Measurements from ENCODE around the gene HPN. TPM values are rescaled to one million over a fixed set of nuclear protein-coding genes. Genes with fewer than 3 reads are reported as not detected.
A peak's percentile ranks its signal among the peaks of the same experiment; 100 is the strongest.

The HPN gene
- total and polyA plus RNA-seq, 2 of the 13 experiments (the other 11 are each of a cell fraction or from before 2014, with no cell fraction given): 46.7 to 261 TPM

DNA sequence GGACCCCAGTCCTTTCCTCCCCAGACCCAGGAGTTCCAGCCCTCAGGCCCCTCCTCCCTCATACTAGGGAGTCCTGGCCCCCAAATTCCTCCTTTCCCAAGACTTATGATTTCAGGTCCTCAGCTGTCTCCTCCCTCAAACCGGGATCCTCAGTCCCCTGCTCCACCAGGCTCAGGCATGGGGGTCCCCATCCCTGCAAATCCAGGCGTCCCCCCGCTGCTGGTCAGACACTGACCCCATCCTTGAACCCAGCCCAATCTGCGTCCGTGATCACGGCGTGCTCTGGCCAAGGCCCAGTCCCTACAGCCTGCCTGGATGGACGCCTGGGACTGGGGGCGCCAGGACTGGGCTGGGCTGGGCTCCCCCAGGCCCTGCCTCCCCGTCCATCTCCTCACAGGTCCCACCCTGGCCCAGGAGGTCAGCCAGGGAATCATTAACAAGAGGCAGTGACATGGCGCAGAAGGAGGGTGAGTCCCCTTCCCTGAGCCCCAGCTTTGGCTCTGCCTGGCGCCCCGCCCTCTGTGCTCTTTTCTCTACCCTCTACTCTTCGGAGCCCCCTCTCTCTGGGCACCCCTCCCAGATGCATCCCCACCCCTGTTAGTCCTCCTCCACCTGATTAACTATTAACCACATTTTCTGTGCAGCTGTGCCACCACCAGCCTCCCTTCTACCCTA lies 672 bp downstream of the HPN start (continued):
- TF ChIP-seq ZFAT (CRISPR knock-in tag; conservative IDR thresholded peaks at IDR 0.05) (0 out of 2 replicates have a peak, but pooled peaks have one; percentile 15), KDM6A (CRISPR knock-in tag; IDR thresholded peaks at IDR 0.05; ENCODE audit: low read depth) (no peak), BRD4 (CRISPR knock-in tag; IDR thresholded peaks at IDR 0.05) (peak; percentile 91), AGO1 (IDR thresholded peaks at IDR 0.05; ENCODE audit: low read depth, low read length, poor library complexity, severe bottlenecking) (peak; percentile 44), MTA3 (CRISPR knock-in tag; IDR thresholded peaks at IDR 0.05) (no peak), NR2F1 (CRISPR knock-in tag; IDR thresholded peaks at IDR 0.05) (peak in 1 of 2 experiments; percentile 27; a peak in 1 of 4 replicates), MEF2D (CRISPR knock-in tag; IDR thresholded peaks at IDR 0.05) (peak; percentile 18), CENPX (CRISPR knock-in tag; IDR thresholded peaks at IDR 0.05) (no peak), MEIS2 (CRISPR knock-in tag; IDR thresholded peaks at IDR 0.05) (peak; percentile 67; the same call in 1 of the 2 replicates), TEAD3 (CRISPR knock-in tag; optimal IDR thresholded peaks at IDR 0.05; ENCODE audit: borderline replicate concordance) (peak; percentile 29), HNRNPUL1 (IDR thresholded peaks at IDR 0.05; ENCODE audit: low read depth, low read length) (no peak), MED8 (CRISPR knock-in tag; IDR thresholded peaks at IDR 0.05; ENCODE audit: insufficient replicate concordance) (peak; percentile 12), HNF4A (CRISPR knock-in tag; IDR thresholded peaks at IDR 0.05) (peak; percentile 61), ZNF616 (CRISPR knock-in tag; IDR thresholded peaks at IDR 0.05; ENCODE audit: low read depth) (no peak), PLRG1 (conservative IDR thresholded peaks at IDR 0.05) (no peak), ZNF549 (CRISPR knock-in tag; IDR thresholded peaks at IDR 0.05) (no peak), PAWR (CRISPR knock-in tag; IDR thresholded peaks at IDR 0.05; ENCODE audit: borderline replicate concordance) (no peak), NKX3-1 (CRISPR knock-in tag; IDR thresholded peaks at IDR 0.05) (peak; percentile 52; the same call in 1 of the 2 replicates), ZNF83 (CRISPR knock-in tag; IDR thresholded peaks at IDR 0.05; ENCODE audit: borderline replicate concordance) (no peak), HOXA5 (CRISPR knock-in tag; IDR thresholded peaks at IDR 0.05) (no peak)
- TF ChIP-seq, protein P1, sequence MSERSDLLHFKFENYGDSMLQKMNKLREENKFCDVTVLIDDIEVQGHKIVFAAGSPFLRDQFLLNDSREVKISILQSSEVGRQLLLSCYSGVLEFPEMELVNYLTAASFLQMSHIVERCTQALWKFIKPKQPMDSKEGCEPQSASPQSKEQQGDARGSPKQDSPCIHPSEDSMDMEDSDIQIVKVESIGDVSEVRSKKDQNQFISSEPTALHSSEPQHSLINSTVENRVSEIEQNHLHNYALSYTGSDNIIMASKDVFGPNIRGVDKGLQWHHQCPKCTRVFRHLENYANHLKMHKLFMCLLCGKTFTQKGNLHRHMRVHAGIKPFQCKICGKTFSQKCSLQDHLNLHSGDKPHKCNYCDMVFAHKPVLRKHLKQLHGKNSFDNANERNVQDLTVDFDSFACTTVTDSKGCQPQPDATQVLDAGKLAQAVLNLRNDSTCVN (CRISPR knock-in tag; IDR thresholded peaks at IDR 0.05; ENCODE audit: borderline replicate concordance): peak; percentile 73
- TF ChIP-seq, protein P2, sequence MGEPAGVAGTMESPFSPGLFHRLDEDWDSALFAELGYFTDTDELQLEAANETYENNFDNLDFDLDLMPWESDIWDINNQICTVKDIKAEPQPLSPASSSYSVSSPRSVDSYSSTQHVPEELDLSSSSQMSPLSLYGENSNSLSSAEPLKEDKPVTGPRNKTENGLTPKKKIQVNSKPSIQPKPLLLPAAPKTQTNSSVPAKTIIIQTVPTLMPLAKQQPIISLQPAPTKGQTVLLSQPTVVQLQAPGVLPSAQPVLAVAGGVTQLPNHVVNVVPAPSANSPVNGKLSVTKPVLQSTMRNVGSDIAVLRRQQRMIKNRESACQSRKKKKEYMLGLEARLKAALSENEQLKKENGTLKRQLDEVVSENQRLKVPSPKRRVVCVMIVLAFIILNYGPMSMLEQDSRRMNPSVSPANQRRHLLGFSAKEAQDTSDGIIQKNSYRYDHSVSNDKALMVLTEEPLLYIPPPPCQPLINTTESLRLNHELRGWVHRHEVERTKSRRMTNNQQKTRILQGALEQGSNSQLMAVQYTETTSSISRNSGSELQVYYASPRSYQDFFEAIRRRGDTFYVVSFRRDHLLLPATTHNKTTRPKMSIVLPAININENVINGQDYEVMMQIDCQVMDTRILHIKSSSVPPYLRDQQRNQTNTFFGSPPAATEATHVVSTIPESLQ (CRISPR knock-in tag; conservative IDR thresholded peaks at IDR 0.05): no peak; the same call in 1 of the 2 replicates
- TF ChIP-seq, protein P3, sequence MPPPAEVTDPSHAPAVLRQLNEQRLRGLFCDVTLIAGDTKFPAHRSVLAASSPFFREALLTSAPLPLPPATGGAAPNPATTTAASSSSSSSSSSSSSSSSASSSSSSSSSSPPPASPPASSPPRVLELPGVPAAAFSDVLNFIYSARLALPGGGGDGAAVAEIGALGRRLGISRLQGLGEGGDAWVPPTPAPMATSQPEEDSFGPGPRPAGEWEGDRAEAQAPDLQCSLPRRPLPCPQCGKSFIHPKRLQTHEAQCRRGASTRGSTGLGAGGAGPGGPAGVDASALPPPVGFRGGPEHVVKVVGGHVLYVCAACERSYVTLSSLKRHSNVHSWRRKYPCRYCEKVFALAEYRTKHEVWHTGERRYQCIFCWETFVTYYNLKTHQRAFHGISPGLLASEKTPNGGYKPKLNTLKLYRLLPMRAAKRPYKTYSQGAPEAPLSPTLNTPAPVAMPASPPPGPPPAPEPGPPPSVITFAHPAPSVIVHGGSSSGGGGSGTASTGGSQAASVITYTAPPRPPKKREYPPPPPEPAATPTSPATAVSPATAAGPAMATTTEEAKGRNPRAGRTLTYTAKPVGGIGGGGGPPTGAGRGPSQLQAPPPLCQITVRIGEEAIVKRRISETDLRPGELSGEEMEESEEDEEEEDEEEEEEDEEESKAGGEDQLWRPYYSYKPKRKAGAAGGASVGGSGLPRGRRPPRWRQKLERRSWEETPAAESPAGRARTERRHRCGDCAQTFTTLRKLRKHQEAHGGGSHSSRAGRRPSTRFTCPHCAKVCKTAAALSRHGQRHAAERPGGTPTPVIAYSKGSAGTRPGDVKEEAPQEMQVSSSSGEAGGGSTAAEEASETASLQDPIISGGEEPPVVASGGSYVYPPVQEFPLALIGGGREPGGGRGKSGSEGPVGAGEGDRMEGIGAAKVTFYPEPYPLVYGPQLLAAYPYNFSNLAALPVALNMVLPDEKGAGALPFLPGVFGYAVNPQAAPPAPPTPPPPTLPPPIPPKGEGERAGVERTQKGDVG (CRISPR knock-in tag; IDR thresholded peaks at IDR 0.05; ENCODE audit: borderline replicate concordance): no peak
